Limb (tissue), 2 donors: ENCODE data around the gene NFATC2.

Experiments used
- DNase-seq, 2 donors: peaks; one replicate each; pipeline ENCODE4 v3.0.0-alpha.2; 2016; ENCODE audit errors: extremely low spot score in 2 of 2

The NFATC2 gene

GRCh38 chr20:51452734-51453365 lies 89.7 kb downstream of the NFATC2 start:
- no peak for DNase-seq

GRCh38 chr20:51452091-51452613 lies 90.4 kb downstream of the NFATC2 start:
- DNase-seq: no peak

GRCh38 chr20:51451484-51451883 lies 91.0 kb downstream of the NFATC2 start:
- DNase-seq: no peak

GRCh38 chr20:51450984-51451383 lies 91.5 kb downstream of the NFATC2 start:
- DNase-seq: no peak

- DNase-seq: no peak
Observed at GRCh38 chr20:51450221-51450712, 92.3 kb downstream of the NFATC2 start.

- DNase-seq: no peak
Observed at GRCh38 chr20:51449498-51450220, 92.9 kb downstream of the NFATC2 start.

- DNase-seq: no peak
Observed at GRCh38 chr20:51447765-51448148, 94.8 kb downstream of the NFATC2 start.

GRCh38 chr20:51447097-51447764 lies 95.3 kb downstream of the NFATC2 start:
- DNase-seq: peak; percentile 69

- no peak for DNase-seq
Observed at GRCh38 chr20:51446656-51447055, 95.9 kb downstream of the NFATC2 start.

- DNase-seq: no peak
Observed at GRCh38 chr20:51446230-51446629, 96.3 kb downstream of the NFATC2 start.

GRCh38 chr20:51445591-51445990 lies 96.9 kb downstream of the NFATC2 start:
- DNase-seq: no peak

GRCh38 chr20:51444922-51445438 lies 97.5 kb downstream of the NFATC2 start:
- DNase-seq: no peak

- DNase-seq: no peak
Observed at GRCh38 chr20:51444467-51444866, 98.1 kb downstream of the NFATC2 start.

- no peak for DNase-seq
Observed at GRCh38 chr20:51442602-51443001, 99.9 kb downstream of the NFATC2 start.

GRCh38 chr20:51440589-51440988 lies 101.9 kb downstream of the NFATC2 start:
- DNase-seq: no peak

- no peak for DNase-seq
Observed at GRCh38 chr20:51439160-51439689, 103.3 kb downstream of the NFATC2 start.

GRCh38 chr20:51438136-51438535 lies 104.4 kb downstream of the NFATC2 start:
- no peak for DNase-seq

GRCh38 chr20:51437182-51437924 lies 105.2 kb downstream of the NFATC2 start:
- no peak for DNase-seq

GRCh38 chr20:51434580-51435247 lies 107.8 kb downstream of the NFATC2 start:
- no peak for DNase-seq

- DNase-seq: no peak
Observed at GRCh38 chr20:51434026-51434425, 108.5 kb downstream of the NFATC2 start.
